Liver (tissue), 9 donors: Measurements from ENCODE around the gene CLIC5. TPM values are rescaled to one million over a fixed set of nuclear protein-coding genes. Genes with fewer than 3 reads are reported as not detected.

Experiments used
- DNase-seq: peaks from one replicate; pipeline ENCODE4 v3.0.0-alpha.2; 2017; ENCODE audit warnings: low spot score
- H3K27ac ChIP-seq, 2 donors: one replicate each; pipeline ENCODE4 v1.7.0; 2013; ENCODE audit warnings: inconsistent platforms in 2 of 2, low read length in 2 of 2, control low read depth in 1 of 2, low read depth in 1 of 2, mild to moderate bottlenecking in 1 of 2
- H3K27me3 ChIP-seq, 4 donors: one replicate each; pipeline versions ENCODE4 v1.6.1 to v1.7.0; 2013; ENCODE audit warnings: low read length in 3 of 4, inconsistent platforms in 1 of 4, mild to moderate bottlenecking in 1 of 4, moderate library complexity in 1 of 4; ENCODE audit not compliant: control insufficient read depth in 4 of 4, insufficient read depth in 4 of 4
- H3K36me3 ChIP-seq, 4 donors: one replicate each; pipeline versions ENCODE4 v1.6.1 to v1.7.0; 2013; ENCODE audit warnings: low read length in 3 of 4, mild to moderate bottlenecking in 3 of 4, low read depth in 1 of 4, moderate library complexity in 1 of 4; ENCODE audit not compliant: control insufficient read depth in 4 of 4, insufficient read depth in 3 of 4
- H3K4me1 ChIP-seq, 4 donors: one replicate each; pipeline versions ENCODE4 v1.6.1 to v1.7.0; 2013; ENCODE audit warnings: low read length in 3 of 4, mild to moderate bottlenecking in 3 of 4, moderate library complexity in 1 of 4; ENCODE audit not compliant: control insufficient read depth in 4 of 4, insufficient read depth in 4 of 4
- H3K4me3 ChIP-seq, 3 donors: one replicate each; pipeline versions ENCODE4 v1.6.1 to v1.7.0; 2013; ENCODE audit warnings: low read length in 3 of 3, control low read depth in 1 of 3, low read depth in 1 of 3, mild to moderate bottlenecking in 1 of 3
- H3K9ac ChIP-seq, 2 donors: one replicate each; pipeline ENCODE4 v1.7.0; 2013; ENCODE audit warnings: low read length in 2 of 2, mild to moderate bottlenecking in 2 of 2, moderate library complexity in 2 of 2, control low read depth in 1 of 2, low read depth in 1 of 2
- H3K9me3 ChIP-seq, 4 donors: one replicate each; pipeline versions ENCODE4 v1.6.1 to v1.7.0; 2013; ENCODE audit warnings: low read length in 3 of 4; ENCODE audit not compliant: control insufficient read depth in 4 of 4
- ATF3 ChIP-seq: IDR thresholded peaks from 2 replicates; pipeline ENCODE4 v1.6.1; 2016; ENCODE audit warnings: antibody characterized with exemption
- EGR1 ChIP-seq, 2 donors: IDR thresholded peaks; 2 replicates each; pipeline ENCODE4 v1.6.1; 2016 to 2018; ENCODE audit warnings: antibody characterized with exemption in 2 of 2, low read depth in 2 of 2
- FOXA2 ChIP-seq: IDR thresholded peaks from 2 replicates; pipeline ENCODE4 v1.6.1; 2016; ENCODE audit warnings: antibody characterized with exemption
- HNF4A ChIP-seq, 2 donors: conservative IDR thresholded peaks; 2 replicates each; pipeline ENCODE4 v1.6.1; 2016; ENCODE audit warnings: antibody characterized with exemption in 2 of 2, mild to moderate bottlenecking in 2 of 2
- HNF4G ChIP-seq: IDR thresholded peaks from 2 replicates; pipeline ENCODE4 v1.6.1; 2016; ENCODE audit warnings: antibody characterized with exemption
- JUND ChIP-seq, 2 donors: IDR thresholded peaks; 2 replicates each; pipeline ENCODE4 v1.6.1; 2016; ENCODE audit warnings: antibody characterized with exemption in 2 of 2
- MAX ChIP-seq: IDR thresholded peaks from 2 replicates; pipeline ENCODE4 v1.6.1; 2016; ENCODE audit warnings: antibody characterized with exemption
- NR2F2 ChIP-seq: IDR thresholded peaks from 2 replicates; pipeline ENCODE4 v1.6.1; 2016; ENCODE audit warnings: antibody characterized with exemption
- RAD21 ChIP-seq, 2 donors: IDR thresholded peaks; 2 replicates each; pipeline ENCODE4 v1.6.1; 2016; ENCODE audit warnings: antibody characterized with exemption in 2 of 2, mild to moderate bottlenecking in 2 of 2
- REST ChIP-seq: IDR thresholded peaks from 2 replicates; pipeline ENCODE4 v1.6.1; 2016; ENCODE audit warnings: antibody characterized with exemption, mild to moderate bottlenecking
- RXRA ChIP-seq, 2 donors: IDR thresholded peaks; 2 replicates each; pipeline ENCODE4 v1.6.1; 2017 to 2018; ENCODE audit warnings: antibody characterized with exemption in 2 of 2, mild to moderate bottlenecking in 1 of 2
- SP1 ChIP-seq: IDR thresholded peaks from 2 replicates; pipeline ENCODE4 v1.6.1; 2018; ENCODE audit warnings: antibody characterized with exemption, mild to moderate bottlenecking
- TAF1 ChIP-seq: conservative IDR thresholded peaks from 2 replicates; pipeline ENCODE4 v1.6.1; 2016; ENCODE audit warnings: antibody characterized with exemption, mild to moderate bottlenecking
- ZBTB33 ChIP-seq: IDR thresholded peaks from 2 replicates; pipeline ENCODE4 v1.6.1; 2016; ENCODE audit warnings: antibody characterized with exemption
- WGBS: extraction: QIAGEN DNeasy Blood & Tissue Kit; methylation state at CpG from one replicate; pipeline ENCODE4 v1.1.7; 2013; 5-methylcytosine and 5-hydroxymethylcytosine counted together
- polyA plus RNA-seq, 2 donors: library from polyadenylated mRNA; stranded (reverse) in 1 of 2; unstranded in 1 of 2; fragments of 200-250 nt in 1 of 2; fragments of >200 nt in 1 of 2; fragmentation: Nextera tagmentation in 1 of 2; extraction: Ambion mirVana in 1 of 2; gene quantifications; one replicate each; pipeline versions ENCODE4 v1.2.1 to v1.2.3, GENCODE V29; 2013 to 2015
- total RNA-seq, 2 donors: library from RNA; depleted of rRNA; stranded (reverse); fragments of >200 nt; gene quantifications; one replicate each; pipeline ENCODE4 v1.2.3, GENCODE V29; 2014
- donor health status: healthy.
- donor health status: healthy.
- donor health status: healthy.
- donor health status: healthy.
- donor health status: healthy.

The CLIC5 gene
- total and polyA plus RNA-seq, 4 donors: 0.05 to 0.33 (median 0.14) TPM

- no peak for TF ChIP-seq RAD21 (IDR thresholded peaks at IDR 0.05)
- TF ChIP-seq FOXA2: no peak
- TF ChIP-seq SP1: no peak
These were observed 33.2 kb downstream of the CLIC5 start (continued) for GRCh38 chr6:45982280-45983036.

- Histone ChIP-seq H3K4me1 (no peaks in the 10 kb centered on the region), H3K27ac (no peak overlapping the region), H3K4me3 (no peak overlapping the region), H3K27me3 (no peaks in the 10 kb centered on the region), H3K36me3 (no peaks in the 10 kb centered on the region), H3K9me3 (no peaks in the 10 kb centered on the region), H3K9ac (no peak overlapping the region)
- no peak for DNase-seq
- TF ChIP-seq TAF1 (no peak), SP1 (no peak), HNF4A (conservative IDR thresholded peaks at IDR 0.05) (no peak), RXRA (IDR thresholded peaks at IDR 0.05) (no peak), JUND (IDR thresholded peaks at IDR 0.05) (no peak)
- 92% methylated on average over 3 of the region's 3 CpGs for WGBS
These were observed 34.6 kb downstream of the CLIC5 start for GRCh38 chr6:45981046-45981445.

- no peaks in the 10 kb centered on the region for H3K36me3 ChIP-seq
- no peaks in the 10 kb centered on the region for H3K4me1 ChIP-seq
- no peak overlapping the region for H3K4me3 ChIP-seq
- WGBS: 60% methylated on average over 2 of the region's 2 CpGs
- H3K9me3 ChIP-seq: peaks cover 0 to 5% (median 2%) of the 10 kb centered on the region in 4 donors
- TF ChIP-seq REST (no peak), HNF4A (conservative IDR thresholded peaks at IDR 0.05) (no peak), MAX (no peak), NR2F2 (no peak), ATF3 (no peak), RAD21 (IDR thresholded peaks at IDR 0.05) (no peak), JUND (IDR thresholded peaks at IDR 0.05) (no peak), RXRA (IDR thresholded peaks at IDR 0.05) (no peak), ZBTB33 (no peak), SP1 (no peak), TAF1 (no peak), EGR1 (IDR thresholded peaks at IDR 0.05; ENCODE audit: low read depth in 2 of 2) (no peak), HNF4G (no peak)
- H3K9ac ChIP-seq: no peak overlapping the region
- DNase-seq: no peak
- no peak overlapping the region for H3K27ac ChIP-seq
- H3K27me3 ChIP-seq: no peaks in the 10 kb centered on the region
These were observed 36.3 kb downstream of the CLIC5 start for GRCh38 chr6:45979311-45979710.
